Thyroid gland (tissue), 4 donors: ENCODE measurements around the gene ACP6.

Source experiments
- POLR2A ChIP-seq, 2 donors: fragments of 450-650 bp; IDR thresholded peaks; one replicate each; pipeline ENCODE4 v1.6.1; 2017; ENCODE audit warnings: antibody characterized with exemption in 2 of 2, mild to moderate bottlenecking in 2 of 2, moderate library complexity in 1 of 2
- TF ChIP-seq, protein P1 (sequence below), 6 experiments: fragments of 200-600 bp in 3 of 6; fragments of 450-650 bp in 3 of 6; sonication (generic) in 3 of 6; IDR thresholded peaks; one replicate each; pipeline ENCODE4 v1.5.1; 2016 to 2019; ENCODE audit warnings: antibody characterized with exemption in 6 of 6, mild to moderate bottlenecking in 2 of 6, inconsistent platforms in 1 of 6, moderate library complexity in 1 of 6

DNA sequence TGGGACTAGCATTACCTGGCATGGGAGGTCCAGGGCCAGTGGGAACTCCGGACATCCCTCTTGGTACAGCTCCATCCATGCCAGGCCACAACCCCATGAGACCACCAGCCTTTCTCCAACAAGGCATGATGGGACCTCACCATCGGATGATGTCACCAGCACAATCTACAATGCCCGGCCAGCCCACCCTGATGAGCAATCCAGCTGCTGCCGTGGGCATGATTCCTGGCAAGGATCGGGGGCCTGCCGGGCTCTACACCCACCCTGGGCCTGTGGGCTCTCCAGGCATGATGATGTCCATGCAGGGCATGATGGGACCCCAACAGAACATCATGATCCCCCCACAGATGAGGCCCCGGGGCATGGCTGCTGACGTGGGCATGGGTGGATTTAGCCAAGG lies 45.8 kb downstream of the ACP6 start:
- TF ChIP-seq POLR2A (IDR thresholded peaks at IDR 0.05), result no peak
- TF ChIP-seq, protein P1, sequence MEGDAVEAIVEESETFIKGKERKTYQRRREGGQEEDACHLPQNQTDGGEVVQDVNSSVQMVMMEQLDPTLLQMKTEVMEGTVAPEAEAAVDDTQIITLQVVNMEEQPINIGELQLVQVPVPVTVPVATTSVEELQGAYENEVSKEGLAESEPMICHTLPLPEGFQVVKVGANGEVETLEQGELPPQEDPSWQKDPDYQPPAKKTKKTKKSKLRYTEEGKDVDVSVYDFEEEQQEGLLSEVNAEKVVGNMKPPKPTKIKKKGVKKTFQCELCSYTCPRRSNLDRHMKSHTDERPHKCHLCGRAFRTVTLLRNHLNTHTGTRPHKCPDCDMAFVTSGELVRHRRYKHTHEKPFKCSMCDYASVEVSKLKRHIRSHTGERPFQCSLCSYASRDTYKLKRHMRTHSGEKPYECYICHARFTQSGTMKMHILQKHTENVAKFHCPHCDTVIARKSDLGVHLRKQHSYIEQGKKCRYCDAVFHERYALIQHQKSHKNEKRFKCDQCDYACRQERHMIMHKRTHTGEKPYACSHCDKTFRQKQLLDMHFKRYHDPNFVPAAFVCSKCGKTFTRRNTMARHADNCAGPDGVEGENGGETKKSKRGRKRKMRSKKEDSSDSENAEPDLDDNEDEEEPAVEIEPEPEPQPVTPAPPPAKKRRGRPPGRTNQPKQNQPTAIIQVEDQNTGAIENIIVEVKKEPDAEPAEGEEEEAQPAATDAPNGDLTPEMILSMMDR (IDR thresholded peaks at IDR 0.05), result no peak
